ENCODE data around the gene ASXL2.

ASXL2 gene

GRCh38 chr2:25817630-25818029, 60.7 kb downstream of the ASXL2 start:
- no peak for DNase-seq (ENCODE audit: low read depth)

GRCh38 chr2:25817006-25817405, 61.3 kb downstream of the ASXL2 start:
- H3K4me3 ChIP-seq (ENCODE audit: low read length) = no peak overlapping the region
- DNase-seq (ENCODE audit: low read depth) = no peak
- no peak for TF ChIP-seq CTCF (conservative IDR thresholded peaks at IDR 0.05; ENCODE audit: low read length)

More at GRCh38 chr2:25817630-25818029, 60.7 kb downstream of the ASXL2 start:
- no peak overlapping the region for H3K4me3 ChIP-seq (ENCODE audit: low read length)
- TF ChIP-seq CTCF (conservative IDR thresholded peaks at IDR 0.05; ENCODE audit: low read length) = no peak

GRCh38 chr2:25816249-25816648, 62.0 kb downstream of the ASXL2 start:
- no peak for DNase-seq (ENCODE audit: low read depth)
- no peak overlapping the region for H3K4me3 ChIP-seq (ENCODE audit: low read length)
- TF ChIP-seq CTCF (conservative IDR thresholded peaks at IDR 0.05; ENCODE audit: low read length) = no peak

GRCh38 chr2:25814681-25815080, 63.6 kb downstream of the ASXL2 start:
- no peak overlapping the region for H3K4me3 ChIP-seq (ENCODE audit: low read length)
- no peak for TF ChIP-seq CTCF (conservative IDR thresholded peaks at IDR 0.05; ENCODE audit: low read length)
- peak; percentile 9 for DNase-seq (ENCODE audit: low read depth)

GRCh38 chr2:25810428-25810827, 67.9 kb downstream of the ASXL2 start:
- no peak for TF ChIP-seq CTCF (conservative IDR thresholded peaks at IDR 0.05; ENCODE audit: low read length)
- H3K4me3 ChIP-seq (ENCODE audit: low read length) = no peak overlapping the region
- DNase-seq (ENCODE audit: low read depth) = no peak

GRCh38 chr2:25809646-25810045, 68.6 kb downstream of the ASXL2 start:
- no peak overlapping the region for H3K4me3 ChIP-seq (ENCODE audit: low read length)
- no peak for TF ChIP-seq CTCF (conservative IDR thresholded peaks at IDR 0.05; ENCODE audit: low read length)
- no peak for DNase-seq (ENCODE audit: low read depth)

GRCh38 chr2:25808006-25808383, 70.3 kb downstream of the ASXL2 start:
- no peak for TF ChIP-seq CTCF (conservative IDR thresholded peaks at IDR 0.05; ENCODE audit: low read length)
- DNase-seq (ENCODE audit: low read depth) = peak; percentile 69
- no peak overlapping the region for H3K4me3 ChIP-seq (ENCODE audit: low read length)

Data from AG10803 (cell line).